HL-60 (cell line): Measurements from ENCODE around the gene GBX1.

ENCODE experiments used
- GABPA ChIP-seq: IDR thresholded peaks from 2 replicates; pipeline ENCODE4 v1.6.1; 2012; ENCODE audit warnings: low read depth
- POLR2AphosphoS5 ChIP-seq: IDR thresholded peaks from 2 replicates; pipeline ENCODE4 v1.6.1; 2012; ENCODE audit warnings: low read depth
- TF ChIP-seq, protein P1 (sequence below): IDR thresholded peaks from one replicate; pipeline ENCODE4 v1.5.1; 2011; ENCODE audit warnings: low read length, control low read depth, inconsistent platforms; ENCODE audit not compliant: insufficient read depth

DNA sequence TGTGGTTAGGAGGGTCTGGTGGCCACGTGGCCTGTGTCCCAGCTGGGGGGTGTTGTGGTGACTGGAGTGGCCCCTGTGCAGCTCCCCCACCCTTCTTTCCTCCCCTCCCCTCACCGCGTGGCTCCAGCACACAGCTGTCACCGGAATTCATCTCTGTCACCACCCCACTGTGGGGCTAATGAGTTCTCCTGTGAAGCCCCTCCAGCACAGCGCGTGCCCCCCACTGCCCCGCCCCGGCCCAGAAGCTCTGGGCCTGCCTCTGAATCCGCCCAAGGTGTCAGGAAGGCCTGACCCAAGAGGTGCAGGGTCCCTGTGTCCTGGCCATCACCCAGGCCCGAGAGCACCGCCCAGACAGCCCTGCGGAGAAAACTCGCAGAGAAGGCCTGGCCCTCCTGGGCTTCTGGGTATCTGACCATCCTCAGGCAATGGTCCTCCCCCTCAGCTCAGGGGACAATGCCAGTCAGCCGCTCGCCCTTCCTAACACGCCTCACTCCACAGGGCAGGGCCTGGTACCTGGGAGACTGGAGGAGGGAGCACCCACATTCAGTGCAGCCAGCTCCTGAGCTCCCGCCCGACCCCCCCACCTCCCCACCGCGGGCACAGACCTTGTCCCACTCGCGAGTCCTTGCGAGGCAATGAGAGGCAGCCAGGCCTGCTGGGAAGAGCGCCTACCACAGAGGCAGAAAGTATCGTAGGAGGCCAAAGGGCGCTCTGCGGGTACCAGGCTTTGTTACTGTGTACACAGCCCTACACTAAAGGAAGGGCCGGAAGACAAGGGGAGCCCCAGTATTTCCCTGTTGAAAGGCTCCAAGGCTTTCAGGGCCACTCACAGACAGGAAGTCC, 38.2 kb downstream of the GBX1 start:
- no peak for TF ChIP-seq POLR2AphosphoS5
- TF ChIP-seq, protein P1, sequence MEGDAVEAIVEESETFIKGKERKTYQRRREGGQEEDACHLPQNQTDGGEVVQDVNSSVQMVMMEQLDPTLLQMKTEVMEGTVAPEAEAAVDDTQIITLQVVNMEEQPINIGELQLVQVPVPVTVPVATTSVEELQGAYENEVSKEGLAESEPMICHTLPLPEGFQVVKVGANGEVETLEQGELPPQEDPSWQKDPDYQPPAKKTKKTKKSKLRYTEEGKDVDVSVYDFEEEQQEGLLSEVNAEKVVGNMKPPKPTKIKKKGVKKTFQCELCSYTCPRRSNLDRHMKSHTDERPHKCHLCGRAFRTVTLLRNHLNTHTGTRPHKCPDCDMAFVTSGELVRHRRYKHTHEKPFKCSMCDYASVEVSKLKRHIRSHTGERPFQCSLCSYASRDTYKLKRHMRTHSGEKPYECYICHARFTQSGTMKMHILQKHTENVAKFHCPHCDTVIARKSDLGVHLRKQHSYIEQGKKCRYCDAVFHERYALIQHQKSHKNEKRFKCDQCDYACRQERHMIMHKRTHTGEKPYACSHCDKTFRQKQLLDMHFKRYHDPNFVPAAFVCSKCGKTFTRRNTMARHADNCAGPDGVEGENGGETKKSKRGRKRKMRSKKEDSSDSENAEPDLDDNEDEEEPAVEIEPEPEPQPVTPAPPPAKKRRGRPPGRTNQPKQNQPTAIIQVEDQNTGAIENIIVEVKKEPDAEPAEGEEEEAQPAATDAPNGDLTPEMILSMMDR = no peak
- no peak for TF ChIP-seq GABPA
